ELR (cell line): ENCODE data around the gene CHMP4B.
"Not testable (repeated sequence)": the region's sequence is repeated elsewhere in the genome, so short reads cannot be mapped to it uniquely, and the experiment has no call there.

Source experiments
- DNase-seq: peaks from one replicate; pipeline ENCODE4 v3.0.0-alpha.2; 2015; ENCODE audit warnings: low read depth

Gene CHMP4B

DNA sequence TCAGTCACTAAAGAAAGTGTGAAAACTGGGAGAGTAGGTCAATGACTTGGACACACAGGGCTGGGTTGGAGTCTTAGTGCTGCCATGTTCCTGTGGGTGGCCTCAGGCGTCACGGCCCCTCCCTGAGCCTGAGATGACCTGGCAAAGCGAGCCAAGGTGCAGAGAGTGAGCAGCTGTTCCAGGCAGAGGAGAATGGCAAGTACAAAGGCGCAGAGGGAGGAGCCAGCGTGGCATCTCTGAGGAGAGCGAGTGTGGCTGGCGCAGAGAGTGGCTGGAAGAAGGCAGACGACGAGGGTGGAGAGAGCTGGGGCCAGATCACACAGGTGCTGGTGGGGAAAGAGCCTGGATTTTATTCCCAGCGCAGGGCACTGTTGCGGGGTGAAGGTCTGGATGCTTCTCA lies 20.6 kb upstream of the CHMP4B start:
- DNase-seq = no peak

DNA sequence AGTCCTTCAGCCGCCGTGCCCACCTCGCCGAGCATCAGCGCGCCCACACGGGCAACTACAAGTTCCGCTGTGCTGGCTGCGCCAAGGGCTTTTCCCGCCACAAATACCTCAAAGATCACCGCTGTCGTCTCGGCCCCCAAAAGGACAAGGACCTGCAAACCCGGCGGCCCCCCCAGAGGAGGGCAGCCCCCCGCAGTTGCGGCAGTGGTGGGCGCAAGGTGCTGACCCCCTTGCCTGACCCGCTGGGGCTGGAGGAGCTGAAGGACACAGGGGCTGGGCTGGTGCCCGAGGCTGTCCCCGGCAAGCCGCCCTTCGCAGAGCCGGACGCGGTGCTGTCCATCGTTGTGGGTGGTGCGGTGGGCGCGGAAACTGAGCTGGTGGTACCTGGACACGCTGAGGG lies 20.1 kb upstream of the CHMP4B start:
- DNase-seq = no peak

DNA sequence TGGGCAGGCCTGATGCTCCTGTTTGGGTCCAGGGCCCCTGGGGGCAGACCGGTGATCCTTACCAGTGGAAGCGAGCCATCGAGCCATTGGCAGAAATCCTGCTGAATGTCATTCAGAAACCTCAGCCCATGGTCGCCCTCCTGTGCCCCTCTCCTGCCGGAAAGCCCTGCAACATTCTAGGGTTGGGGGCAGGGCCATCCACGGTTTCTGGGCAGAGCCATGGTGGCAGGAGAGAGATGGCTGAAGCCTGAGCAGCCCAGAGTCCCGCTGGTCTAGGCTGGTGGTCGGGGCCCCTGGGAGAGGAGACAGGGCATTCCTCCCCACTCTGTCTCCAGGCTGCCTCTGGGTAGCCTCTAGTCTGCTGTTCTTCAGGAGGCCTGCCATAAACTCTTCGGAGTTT lies 19.6 kb upstream of the CHMP4B start:
- no peak for DNase-seq

DNA sequence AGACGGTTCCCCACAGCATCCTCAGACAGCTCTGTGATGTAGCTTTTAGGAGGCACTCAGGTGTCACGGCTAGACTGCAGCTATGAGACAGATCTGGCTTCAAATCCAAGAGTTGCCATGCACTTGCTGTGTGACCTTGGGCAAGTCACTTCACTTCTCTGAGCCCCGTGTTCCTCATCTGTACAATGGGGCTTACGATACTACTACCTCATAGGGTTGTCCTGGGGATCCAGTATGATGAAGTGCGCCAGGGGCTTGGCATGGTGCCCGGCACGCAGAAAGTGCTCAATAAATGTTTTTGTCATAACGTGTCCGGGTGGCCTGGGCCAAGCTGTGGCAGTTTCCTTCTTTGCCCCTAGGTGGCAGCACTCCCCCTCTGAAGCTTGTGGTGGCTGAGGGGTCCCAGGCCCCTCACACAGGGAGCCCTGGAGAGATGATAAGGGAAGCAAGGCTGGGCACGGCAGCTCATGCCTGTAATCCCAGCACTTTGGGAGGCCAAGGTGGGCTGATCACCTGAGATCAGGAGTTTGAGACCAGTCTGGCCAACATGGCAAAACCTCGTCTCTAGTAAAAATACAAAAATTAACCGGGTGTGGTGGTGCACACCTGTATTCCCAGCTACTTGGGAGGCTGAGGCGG lies 19.1 kb upstream of the CHMP4B start:
- peak; percentile 66 for DNase-seq

DNA sequence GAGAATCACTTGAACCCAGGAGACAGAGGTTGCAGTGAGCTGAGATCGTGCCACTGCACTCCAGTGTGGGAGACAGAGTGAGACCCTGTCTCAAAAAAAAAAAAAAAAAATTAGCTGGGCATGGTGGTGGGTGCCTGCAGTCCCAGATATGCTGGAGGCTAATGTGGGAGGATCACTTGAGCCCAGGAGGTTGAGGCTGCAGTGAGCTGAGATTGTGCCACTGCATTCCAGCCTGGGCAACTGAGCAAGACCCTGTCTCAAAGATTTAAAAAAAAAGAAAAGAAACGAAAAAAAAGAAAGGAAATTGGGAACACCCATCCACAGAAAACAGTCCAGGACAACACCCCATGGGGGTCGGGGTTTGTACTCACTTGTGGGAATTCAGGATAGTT lies 18.6 kb upstream of the CHMP4B start:
- not testable (repeated sequence) for DNase-seq

DNA sequence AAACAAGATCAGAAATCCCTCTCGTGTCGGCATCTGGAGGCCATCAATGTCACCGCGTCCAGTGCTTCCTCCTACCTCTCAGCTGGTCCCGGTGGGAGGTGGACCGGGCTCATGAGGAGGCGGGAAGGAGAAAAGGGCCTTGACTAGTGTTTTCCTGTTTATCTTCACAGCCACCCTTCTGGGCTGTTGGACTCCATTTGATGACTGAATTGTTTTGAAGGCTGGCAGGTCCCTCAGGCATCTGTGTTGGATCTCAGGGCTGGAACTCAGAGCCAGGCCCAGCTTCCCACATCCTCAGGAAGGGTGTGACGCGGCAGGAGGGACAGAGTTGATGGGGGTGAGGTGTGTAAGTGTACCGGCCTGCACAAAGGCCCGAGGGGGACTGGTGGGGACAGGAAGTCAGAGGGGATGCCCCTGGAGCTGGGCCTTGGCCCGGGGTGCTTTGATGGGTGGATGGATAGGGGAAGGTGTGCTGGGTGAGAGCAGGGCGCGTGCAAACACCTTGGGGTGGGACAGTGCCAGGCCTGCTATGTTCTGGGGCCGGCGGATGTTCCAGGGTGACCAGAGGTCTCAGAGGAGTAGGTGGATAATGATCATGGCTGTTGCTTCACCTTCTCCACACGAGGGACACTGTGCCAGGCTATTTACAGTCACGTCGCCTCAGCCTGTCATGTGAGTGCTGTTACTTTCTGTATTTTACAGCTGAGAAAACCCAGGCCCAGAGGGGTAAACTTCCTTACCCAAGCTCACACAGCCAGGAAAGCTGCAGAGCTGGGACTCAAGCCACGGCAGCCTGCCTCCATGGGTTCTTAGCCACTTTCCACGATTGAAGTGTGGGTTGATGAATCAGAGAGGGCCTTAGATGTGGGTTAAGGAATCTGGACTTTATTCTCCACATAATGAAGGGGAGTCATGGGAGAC lies 17.9 kb upstream of the CHMP4B start:
- peak; percentile 34 for DNase-seq

DNA sequence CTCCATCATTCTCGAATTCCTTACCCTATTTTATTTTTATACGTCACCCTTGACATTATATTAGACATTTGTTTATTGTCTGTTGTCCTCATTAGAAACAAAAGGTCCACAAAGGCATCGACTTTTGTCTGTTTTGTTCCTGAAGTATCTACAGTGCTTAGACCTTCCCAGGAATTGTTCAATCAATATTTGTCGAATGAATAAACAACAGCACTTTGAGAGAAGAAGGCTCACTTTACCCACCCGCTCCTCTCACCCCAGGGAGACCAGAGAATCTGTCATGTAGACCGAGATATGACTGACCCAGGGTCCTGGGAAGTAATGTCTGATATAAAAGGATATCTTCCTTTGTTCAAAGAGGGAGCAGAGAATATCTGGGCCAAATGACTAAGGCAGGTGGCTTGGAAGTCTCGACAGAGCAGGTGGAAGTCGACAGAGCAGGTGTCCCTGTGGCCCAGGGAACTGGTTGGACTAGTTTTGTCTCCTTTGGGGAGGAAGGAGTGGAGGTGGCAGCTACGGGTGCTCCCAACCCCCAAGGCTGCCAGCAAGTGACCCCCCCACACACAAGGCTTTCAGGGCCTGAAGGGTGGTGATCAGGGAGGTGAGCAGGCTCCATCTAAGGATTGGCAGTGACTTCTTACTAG lies 14.8 kb upstream of the CHMP4B start:
- DNase-seq = no peak

DNA sequence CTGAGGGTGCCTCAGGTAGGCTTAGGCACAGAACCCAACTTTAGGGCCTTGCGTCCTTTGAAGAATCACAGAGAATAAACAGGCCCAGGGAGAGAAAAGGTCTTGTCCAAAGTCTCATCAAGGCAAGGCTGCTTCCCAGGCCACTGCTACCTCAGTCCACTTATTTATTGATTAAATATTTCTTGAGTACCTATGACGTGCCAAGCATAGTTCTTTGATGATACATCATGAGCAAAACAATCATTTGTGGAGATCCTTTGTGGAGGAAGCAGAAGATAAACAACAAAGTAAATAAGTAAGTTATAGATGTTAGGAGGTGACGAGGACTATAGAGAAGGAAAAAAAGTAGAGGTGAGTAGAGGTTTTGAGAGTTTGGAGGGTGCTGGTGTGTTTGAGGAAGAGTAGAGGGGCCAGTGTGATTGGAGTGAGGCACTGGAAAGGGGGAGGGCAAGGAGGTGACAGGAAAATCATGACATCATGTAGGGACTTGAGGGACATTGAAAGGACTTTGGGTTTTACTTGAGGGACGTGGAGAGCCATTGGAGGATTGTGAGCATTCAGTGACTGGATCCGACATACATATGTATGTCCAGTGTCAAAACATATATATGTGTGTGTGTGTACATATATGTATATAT lies 14.1 kb upstream of the CHMP4B start:
- DNase-seq = peak; percentile 52

DNA sequence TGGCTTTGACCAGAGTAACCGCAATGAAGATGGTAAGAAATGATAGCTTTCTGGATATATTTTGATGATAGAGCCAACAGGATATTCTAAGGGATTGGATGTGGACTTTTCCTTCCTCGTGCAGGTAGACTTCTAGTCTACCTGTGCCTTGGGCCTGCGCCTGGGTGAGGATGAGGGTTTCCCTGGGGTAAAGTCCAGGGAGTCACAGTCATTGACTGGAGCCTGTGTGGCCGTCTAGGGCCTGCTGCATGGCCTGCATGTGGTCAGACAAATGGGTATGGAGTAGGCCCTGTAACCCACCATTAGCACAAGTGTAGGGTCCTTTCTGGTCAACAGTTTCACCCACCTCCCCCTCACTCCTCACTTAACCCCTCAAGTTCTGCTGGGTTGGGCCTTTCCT lies 12.7 kb upstream of the CHMP4B start:
- DNase-seq = no peak

DNA sequence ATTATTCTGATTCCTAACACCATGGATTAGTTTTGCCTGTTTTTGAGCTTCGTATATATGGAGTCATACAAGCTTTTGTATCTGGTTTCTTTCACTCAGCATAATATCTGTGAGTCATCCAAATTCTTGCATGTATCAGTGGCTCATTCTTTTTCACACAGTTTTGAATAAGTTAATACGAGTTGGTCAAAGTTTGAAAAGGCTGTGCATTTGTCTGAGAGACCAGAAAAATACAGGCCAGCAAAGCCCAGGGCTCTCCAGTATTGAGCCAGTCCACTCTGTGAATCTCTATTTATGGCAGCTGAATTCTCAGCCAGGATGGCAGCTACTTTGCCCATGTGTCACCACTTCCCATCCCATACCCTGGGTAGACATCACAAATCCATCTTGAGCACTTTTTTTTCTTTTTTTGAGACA lies 7.2 kb upstream of the CHMP4B start:
- peak; percentile 90 for DNase-seq

DNA sequence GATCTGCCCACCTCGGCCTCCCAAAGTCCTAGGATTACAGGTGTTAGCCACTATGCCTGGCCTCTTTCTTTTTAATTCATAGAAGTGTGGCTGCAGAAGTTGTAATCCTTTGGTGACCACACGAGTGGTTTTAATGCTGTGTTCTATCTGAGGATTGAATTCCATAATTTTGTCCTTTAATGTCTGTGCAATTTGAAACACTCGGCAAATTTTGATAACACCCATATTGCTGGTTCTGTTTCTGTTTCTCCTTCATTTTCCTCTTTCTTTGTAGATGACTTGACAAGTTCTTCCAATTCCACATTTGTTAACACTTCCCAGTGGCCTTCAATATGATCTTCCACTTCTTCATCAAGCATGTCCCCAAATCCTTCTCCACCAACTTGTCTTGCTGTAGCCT lies 2.8 kb upstream of the CHMP4B start:
- DNase-seq = no peak

DNA sequence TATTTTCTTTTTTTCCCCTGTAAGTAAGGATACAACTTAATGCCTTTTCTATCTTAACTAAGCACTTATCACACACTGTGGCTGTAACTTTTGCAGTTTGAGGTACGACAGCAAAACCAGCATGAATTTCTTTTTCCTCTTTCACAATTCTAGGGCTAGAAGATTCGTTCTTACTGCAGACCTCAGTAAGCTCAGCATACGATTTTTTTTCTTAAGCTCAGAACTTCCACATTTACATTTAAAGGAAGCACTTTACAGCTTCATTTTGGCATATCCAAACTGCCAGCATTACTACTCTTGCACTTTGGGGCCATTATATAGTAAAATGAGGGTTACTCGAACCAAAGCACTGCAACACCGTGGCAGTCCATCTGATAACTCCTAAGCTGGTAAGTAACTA lies 889 bp upstream of the CHMP4B start:
- no peak for DNase-seq

DNA sequence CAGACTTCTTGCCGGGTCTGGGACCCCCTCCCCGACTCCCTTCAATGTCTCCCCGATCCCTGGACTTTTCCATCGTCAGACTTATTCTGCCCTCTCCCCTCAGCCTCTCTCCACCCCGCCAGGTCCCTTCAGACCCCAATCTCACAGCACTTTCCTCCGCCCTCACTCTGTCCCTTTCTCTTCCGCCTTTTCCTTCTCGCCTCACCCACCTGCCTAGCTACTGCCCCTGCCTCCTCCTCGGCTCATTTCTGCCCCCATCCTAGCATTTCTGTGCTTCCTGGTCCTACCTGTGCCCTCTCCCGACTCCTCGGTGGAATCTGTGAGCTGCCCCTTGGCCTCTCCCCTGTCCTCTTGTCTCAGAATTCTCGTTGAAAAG lies 616 bp downstream of the CHMP4B start:
- peak; percentile 20 for DNase-seq

DNA sequence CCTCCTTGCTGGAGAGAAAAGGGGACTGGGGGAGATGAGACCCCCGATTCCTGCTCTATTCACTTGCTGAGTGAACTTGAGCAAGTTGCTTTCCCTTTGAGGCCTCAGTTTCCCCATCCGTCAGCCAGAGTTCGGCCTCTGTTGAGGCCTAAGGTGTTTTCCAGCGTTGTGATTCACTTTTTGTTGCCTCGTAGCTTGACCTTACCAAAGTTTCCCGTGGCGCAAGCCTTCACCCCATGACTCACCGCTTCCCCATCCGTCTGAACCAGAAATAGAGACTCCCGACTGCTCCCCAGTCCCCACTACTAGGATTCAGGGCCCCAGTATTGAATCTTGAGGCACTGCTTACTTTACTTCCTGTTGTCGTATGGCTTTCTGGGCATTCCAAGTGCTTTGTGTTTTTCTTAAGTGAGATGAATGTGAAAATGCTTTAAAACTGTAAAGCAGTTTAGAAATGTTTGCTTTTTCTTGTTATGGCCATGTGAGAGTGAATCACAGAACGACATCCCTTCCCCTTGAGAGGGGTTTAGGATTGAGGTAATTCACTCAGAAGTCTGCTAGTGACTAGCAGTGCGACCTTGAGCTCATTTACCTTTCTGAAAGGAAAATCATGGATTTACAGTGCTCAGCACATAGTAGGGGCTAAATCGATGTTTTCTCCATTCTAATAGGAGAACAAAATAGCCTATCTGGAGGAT lies 1.2 kb downstream of the CHMP4B start:
- DNase-seq = peak; percentile 96

DNA sequence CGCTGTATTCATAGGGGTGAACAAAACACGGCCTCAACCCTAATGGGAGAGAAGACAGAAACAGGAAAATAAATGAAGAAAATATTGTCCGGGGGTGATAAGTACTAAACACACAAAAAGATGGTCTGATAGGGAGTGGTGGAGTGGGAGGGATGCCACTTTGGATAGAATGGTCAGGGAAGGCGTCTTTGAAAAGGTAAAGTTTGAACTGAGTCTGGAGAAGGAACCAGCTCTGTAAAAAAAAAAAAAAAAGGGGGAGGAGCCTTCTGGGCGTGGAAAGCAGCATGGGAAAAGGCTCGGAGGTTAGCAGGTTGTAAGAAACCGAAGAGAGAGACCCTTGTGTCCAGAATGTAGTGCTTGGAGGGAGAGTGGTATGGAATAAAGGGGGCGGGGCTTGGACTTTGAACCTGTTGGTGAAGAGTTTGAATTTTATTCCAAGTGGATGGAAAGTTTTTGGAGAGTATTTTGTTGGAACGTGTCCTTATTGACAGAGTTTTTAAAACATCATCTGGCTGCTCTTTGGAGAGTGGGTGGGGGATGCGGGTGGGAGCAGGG lies 1.8 kb downstream of the CHMP4B start:
- peak; percentile 57 for DNase-seq

DNA sequence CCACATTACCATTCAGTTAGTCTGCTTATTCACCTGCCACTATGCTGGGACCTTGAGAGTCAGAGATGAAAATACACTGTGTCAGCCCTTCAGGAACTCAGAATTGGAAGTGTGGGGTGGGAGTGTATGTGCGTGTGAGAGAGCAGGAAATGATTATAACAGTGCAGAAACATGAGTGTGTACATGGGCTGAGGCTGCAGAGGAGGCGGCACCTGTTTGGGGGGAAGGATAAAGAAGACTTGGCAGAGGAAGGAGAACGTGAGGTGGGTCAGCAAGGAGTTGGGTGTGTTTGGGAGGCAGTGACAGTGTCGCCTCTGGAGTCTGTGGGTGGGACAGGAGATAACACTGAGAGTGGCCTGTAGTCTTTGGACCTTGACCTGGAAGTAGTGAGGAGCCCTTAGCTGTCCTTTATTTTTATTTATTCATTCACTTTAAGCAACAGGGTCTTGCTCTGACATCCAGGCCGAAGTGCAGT lies 3.1 kb downstream of the CHMP4B start:
- DNase-seq = no peak

DNA sequence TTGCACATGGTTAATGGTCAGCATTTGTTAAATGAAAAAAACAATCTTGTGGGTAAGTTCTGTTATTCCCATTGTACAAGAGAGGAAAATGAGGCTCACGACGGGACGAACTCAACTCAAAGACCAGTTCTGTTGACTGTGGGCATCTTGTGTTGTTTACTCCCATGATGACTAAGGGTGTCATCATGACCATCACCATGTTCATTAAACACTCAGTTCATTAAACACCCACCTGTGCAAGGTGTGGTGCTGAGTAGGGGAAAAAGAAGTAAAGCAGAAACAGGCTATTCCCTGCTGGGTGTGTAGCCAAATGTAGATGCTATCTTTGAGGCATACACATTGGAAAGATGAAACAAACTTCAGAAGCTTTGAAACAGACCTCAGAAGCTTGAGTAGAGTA lies 4.5 kb downstream of the CHMP4B start:
- DNase-seq = no peak

DNA sequence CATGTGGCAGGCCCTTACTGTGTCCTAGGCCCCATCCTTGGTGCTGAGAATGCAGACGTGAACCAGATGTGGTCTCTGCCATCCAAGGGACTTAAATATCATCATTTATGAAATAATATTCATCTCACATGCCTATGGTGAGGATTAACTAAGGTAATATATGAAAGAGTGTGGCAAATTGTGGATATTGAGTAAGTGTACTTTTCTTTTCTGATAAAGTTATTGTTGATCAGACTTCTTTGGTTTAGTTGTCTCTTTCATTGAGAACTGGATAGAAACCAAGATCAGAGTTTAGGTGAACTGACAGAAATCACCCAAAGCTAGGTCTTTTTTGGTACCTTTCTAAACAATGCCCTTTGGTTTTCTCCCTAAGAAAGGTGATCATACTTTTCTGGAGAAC lies 5.0 kb downstream of the CHMP4B start:
- DNase-seq = no peak

DNA sequence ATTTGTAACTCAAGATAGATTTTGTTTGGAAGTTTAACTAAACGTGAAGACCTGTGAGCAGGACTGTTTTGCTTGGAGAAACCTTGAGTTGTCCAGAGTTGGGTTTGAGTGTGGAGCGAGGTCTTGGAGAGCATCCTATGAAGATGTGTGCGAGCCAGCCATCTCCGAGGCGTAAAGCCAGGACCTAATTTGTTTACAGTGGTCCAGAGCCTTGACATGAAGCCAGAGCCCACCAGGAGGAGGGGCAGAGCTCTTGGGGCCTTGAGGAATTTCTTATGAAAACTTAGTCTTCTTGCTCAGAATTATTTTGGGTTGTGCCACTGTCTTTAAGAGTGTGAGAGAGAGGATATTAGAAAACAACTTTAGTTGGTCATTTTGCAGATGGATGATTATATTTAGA lies 6.3 kb downstream of the CHMP4B start:
- DNase-seq = no peak

DNA sequence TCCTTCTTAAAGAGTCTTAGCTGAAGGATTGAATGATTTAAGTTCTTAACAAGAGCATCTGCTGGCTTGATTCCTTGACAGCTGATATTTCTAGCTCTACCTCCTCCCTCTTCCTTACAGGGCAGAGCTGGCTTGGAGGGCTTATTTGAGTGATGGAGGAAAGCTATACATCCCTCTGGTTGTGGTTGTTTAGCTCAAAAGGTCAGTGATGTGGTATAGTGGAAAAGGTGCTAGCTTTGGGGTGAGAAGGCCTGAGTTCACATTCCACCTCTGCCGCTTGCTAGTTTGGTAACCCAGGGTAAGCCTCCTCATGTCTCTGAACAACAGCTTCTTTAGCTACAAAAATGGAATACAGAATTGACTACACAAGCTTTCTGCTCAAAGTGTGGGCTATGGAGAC lies 8.3 kb downstream of the CHMP4B start:
- no peak for DNase-seq

DNA sequence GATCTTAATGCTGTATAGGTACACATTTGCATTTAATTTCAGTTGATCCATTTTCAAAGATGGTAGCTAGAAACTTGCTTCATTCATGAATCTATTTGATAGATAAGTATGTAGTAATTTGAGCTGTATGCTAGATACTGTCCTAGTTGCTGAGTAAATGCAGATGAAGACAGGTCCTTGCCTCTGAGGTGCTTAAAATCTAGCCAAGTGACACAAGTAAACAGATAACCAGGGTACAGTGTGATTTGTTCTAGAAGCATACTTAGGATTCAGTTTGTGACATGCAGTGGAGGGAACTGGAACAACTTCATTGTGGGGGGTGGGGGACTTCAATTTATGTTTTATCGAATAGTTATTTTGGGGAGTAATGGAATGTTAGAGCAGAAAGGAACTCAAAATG lies 9.2 kb downstream of the CHMP4B start:
- no peak for DNase-seq
